ENCODE results near the gene PARP8. TPM values are rescaled to one million over a fixed set of nuclear protein-coding genes. Genes with fewer than 3 reads are reported as not detected.
"Not testable (repeated sequence)": the region's sequence is repeated elsewhere in the genome, so short reads cannot be mapped to it uniquely, and the experiment has no call there.

Gene PARP8
- total and polyA plus RNA-seq, 2 of the 8 experiments (the other 6 are each of a cell fraction or from before 2014, with no cell fraction given) = 16.6 to 30.6 TPM

DNA sequence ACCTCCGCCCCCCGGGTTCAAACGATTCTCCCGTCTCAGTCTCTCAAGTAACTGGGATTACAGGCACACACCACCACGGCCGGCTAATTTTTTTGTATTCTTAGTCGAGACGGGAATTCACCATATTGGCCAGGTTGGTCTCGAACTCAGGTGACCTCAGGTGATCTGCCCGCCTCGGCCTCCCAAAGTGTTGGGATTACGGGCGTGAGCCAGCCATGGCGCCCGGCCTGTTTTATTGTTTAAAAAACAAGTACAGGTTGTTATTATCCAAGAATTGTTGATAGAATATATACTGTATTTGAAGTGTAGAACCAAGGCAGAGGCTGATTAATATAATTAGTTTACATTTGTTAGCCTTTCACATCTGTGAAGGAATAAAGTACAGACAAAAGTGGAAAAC is 8.9 kb downstream of the PARP8 start (continued):
- TF ChIP-seq TEAD4 (IDR thresholded peaks at IDR 0.05; ENCODE audit: low read depth, low read length) (no peak), SUZ12 (IDR thresholded peaks at IDR 0.05; ENCODE audit: low read length) (no peak), CEBPB (IDR thresholded peaks at IDR 0.05; ENCODE audit: low read depth, low read length) (no peak)

DNA sequence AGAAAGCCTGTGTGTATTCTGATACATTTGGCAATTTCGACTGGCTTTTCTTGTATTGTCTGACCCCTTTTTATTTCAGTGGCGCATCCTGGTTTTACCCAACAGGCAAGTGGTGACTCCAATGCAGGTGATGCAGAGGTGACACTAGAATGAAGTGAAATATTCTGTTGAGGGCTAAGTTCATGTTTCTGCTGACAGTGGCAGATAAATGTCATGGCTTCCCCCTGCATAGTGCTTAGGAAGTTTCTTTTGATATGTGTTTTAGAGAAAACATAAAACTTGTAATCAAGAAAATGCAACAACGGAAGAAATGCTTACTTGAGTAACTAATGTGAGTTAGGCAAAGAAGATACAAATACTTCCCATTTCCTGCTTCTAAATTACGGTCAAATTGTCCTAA is 13.1 kb downstream of the PARP8 start:
- H2AK5ac ChIP-seq (ENCODE audit: low read depth, low read length); POLR2A ChIA-PET (ENCODE audit: partially characterized antibody); H3K23me2 ChIP-seq (ENCODE audit: low read depth, low read length); H2BK15ac ChIP-seq (ENCODE audit: low read length); H3K9ac ChIP-seq (replicated peaks in 1 of 4; ENCODE audit: extremely low read depth in 1 of 4, low read depth in 3 of 4, low read length in 3 of 4); H3K27me3 ChIP-seq (replicated peaks in 1 of 4; ENCODE audit: control insufficient read depth in 3 of 4, extremely low read depth in 1 of 4, insufficient read depth in 3 of 4, low read length in 3 of 4); FAIRE-seq; H4K91ac ChIP-seq (replicated peaks; ENCODE audit: insufficient read length, low read length); H3K4me2 ChIP-seq (ENCODE audit: insufficient read depth in 1 of 2, low read depth in 2 of 2, low read length in 2 of 2); H3K79me1 ChIP-seq (ENCODE audit: low read depth, low read length); H2BK20ac ChIP-seq (ENCODE audit: low read length); H2BK120ac ChIP-seq (replicated peaks; ENCODE audit: low read depth, low read length); H3K36me3 ChIP-seq (ENCODE audit: control insufficient read depth in 2 of 4, insufficient read depth in 4 of 4, low read length in 3 of 4); H2BK12ac ChIP-seq (ENCODE audit: low read depth, low read length); H2BK5ac ChIP-seq (ENCODE audit: low read depth, low read length); H3K14ac ChIP-seq (ENCODE audit: insufficient read length); H2AFZ ChIP-seq (ENCODE audit: low read length); H3K18ac ChIP-seq (ENCODE audit: extremely low read depth, low read length); H4K5ac ChIP-seq (ENCODE audit: insufficient read length, low read depth, low read length); H3K23ac ChIP-seq (ENCODE audit: insufficient read length); H3K9me3 ChIP-seq (ENCODE audit: insufficient read depth in 2 of 2, low read depth in 1 of 2, low read length in 1 of 2); CTCF ChIA-PET (ENCODE audit: partially characterized antibody); H3K4ac ChIP-seq (replicated peaks; ENCODE audit: insufficient read length, low read depth, low read length); H4K20me1 ChIP-seq (replicated peaks in 1 of 2; ENCODE audit: control insufficient read depth in 1 of 2, insufficient read depth in 2 of 2, low read length in 2 of 2); DNase-seq (ENCODE audit: low read depth in 1 of 2, low spot score in 2 of 2); H4K8ac ChIP-seq (ENCODE audit: extremely low read depth, insufficient read depth, low read length); H3K56ac ChIP-seq (replicated peaks; ENCODE audit: insufficient read length, low read depth, low read length); H3K4me3 ChIP-seq (ENCODE audit: extremely low read depth in 1 of 4, insufficient read depth in 2 of 4, low read depth in 3 of 4, low read length in 4 of 4); H3K27ac ChIP-seq (ENCODE audit: low read depth, low read length): not testable (repeated sequence)
- Histone ChIP-seq H3K79me2 (ENCODE audit: control insufficient read depth in 1 of 2, insufficient read depth in 2 of 2, low read length in 2 of 2) (peaks cover 0 to 92% of the 10 kb centered on the region in 2 experiments; a peak in 2 of 4 replicates), H3K4me1 (replicated peaks in 1 of 4; ENCODE audit: control insufficient read depth in 3 of 4, insufficient read depth in 4 of 4, low read length in 3 of 4) (peaks cover 2 to 16% (median 3%) of the 10 kb centered on the region in 4 experiments; a peak in 4 of 7 replicates)
- WGBS, 2 experiments (ENCODE audit: extremely low coverage in 1 of 2, insufficient coverage in 1 of 2, insufficient read length in 1 of 2, insufficient replicate concordance in 2 of 2, low coverage in 1 of 2, low lambda C conversion rate in 2 of 2, missing lambda C conversion rate in 1 of 2) = 81% methylated on average over 4 of the region's 4 CpGs; no CpG with 5 or more reads in 1 of the 2 experiments

All from H1 (cell line).